Left renal cortex interstitium (tissue), 4 donors: ENCODE measurements around the gene CHST1. TPM values are rescaled to one million over a fixed set of nuclear protein-coding genes. Genes with fewer than 3 reads are reported as not detected.

Experiments used
- DNase-seq, 4 donors: peaks; one replicate each; pipeline ENCODE4 v3.0.0-alpha.2; 2013; ENCODE audit warnings: low read depth in 4 of 4, low spot score in 2 of 4, missing footprints in 1 of 4
- polyA plus RNA-seq, 4 donors: library from polyadenylated mRNA; unstranded; fragments of 120-200 nt; gene quantifications; one replicate each; pipeline ENCODE4 v1.2.1, GENCODE V29; 2013; ENCODE audit not compliant: insufficient read length in 4 of 4

The CHST1 gene
- polyA plus RNA-seq, 4 donors, result 6.0 to 15.1 (median 11.2) TPM

GRCh38 chr11:45675646-45676045 is 10.2 kb upstream of the CHST1 start:
- no peak for DNase-seq

GRCh38 chr11:45674481-45675190 is 9.2 kb upstream of the CHST1 start:
- DNase-seq, result no peak

GRCh38 chr11:45673441-45673840 is 8.0 kb upstream of the CHST1 start:
- DNase-seq, result no peak

- no peak for DNase-seq
Measured at GRCh38 chr11:45672593-45672992, 7.2 kb upstream of the CHST1 start.

GRCh38 chr11:45671246-45672171 is 6.1 kb upstream of the CHST1 start:
- no peak for DNase-seq

- DNase-seq, result no peak
Measured at GRCh38 chr11:45670386-45671135, 5.1 kb upstream of the CHST1 start.

- DNase-seq, result no peak
Measured at GRCh38 chr11:45669956-45670355, 4.5 kb upstream of the CHST1 start.

- DNase-seq, result no peak
Measured at GRCh38 chr11:45669146-45669545, 3.7 kb upstream of the CHST1 start.

GRCh38 chr11:45667929-45668680 is 2.7 kb upstream of the CHST1 start:
- no peak for DNase-seq

GRCh38 chr11:45666648-45667642 is 1.5 kb upstream of the CHST1 start:
- no peak for DNase-seq

GRCh38 chr11:45665933-45666647 is 668 bp upstream of the CHST1 start:
- DNase-seq, result no peak

- DNase-seq, result no peak
Measured at GRCh38 chr11:45664376-45665205, 831 bp downstream of the CHST1 start.

- DNase-seq, result no peak
Measured at GRCh38 chr11:45663486-45664375, 1.7 kb downstream of the CHST1 start.

GRCh38 chr11:45662665-45663485 is 2.5 kb downstream of the CHST1 start:
- no peak for DNase-seq

GRCh38 chr11:45662096-45662664 is 3.2 kb downstream of the CHST1 start:
- no peak for DNase-seq
